ENCODE results near the gene SLC16A3. TPM values are rescaled to one million over a fixed set of nuclear protein-coding genes. Genes with fewer than 3 reads are reported as not detected.

SLC16A3 gene
- total and polyA plus RNA-seq, 2 donors (not counting 3 experiments of a cell fraction or from before 2014, with no cell fraction given): 95.9 to 171 TPM

DNA sequence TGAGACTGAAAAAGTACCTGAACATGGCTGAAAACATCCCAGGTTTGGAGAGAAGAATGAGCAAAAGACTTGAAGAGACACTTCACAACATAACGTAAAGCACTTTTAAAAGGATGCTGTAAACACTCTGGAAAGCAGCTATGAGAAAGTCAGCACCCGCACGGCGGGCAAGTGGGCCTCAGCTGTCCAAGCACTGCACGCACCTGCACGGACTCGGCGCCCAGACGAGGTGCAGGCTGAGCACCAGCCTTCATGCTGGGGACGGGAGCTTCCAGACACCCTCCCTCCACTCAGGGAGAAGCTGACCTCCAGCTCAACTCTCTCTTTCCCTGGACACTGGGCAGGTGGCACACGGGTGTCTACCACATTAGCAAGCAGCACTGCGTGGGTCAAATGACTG lies 29.3 kb upstream of the SLC16A3 start:
- BruUV-seq (replicated peaks): no TSS peak

More for the DNA sequence above, 29.3 kb upstream of the SLC16A3 start:
- Histone ChIP-seq H2AFZ (ENCODE audit: low read depth, low read length) (no peak overlapping the region), H3K27ac (ENCODE audit: insufficient read depth, low read depth, low read length) (no peak overlapping the region), H3K36me3 (ENCODE audit: control insufficient read depth in 2 of 2, extremely low read depth in 1 of 2, insufficient read depth in 2 of 2, low read length in 2 of 2) (peaks cover 0 to 9% of the 10 kb centered on the region in 2 experiments), H3K9ac (replicated peaks; ENCODE audit: extremely low read depth, insufficient read depth, low read length) (no peak overlapping the region), H3K79me2 (ENCODE audit: control insufficient read depth, insufficient read depth, low read length) (no peaks in the 10 kb centered on the region), H3K9me1 (replicated peaks; ENCODE audit: control insufficient read depth, extremely low read depth, insufficient read depth, low read length) (no peaks in the 10 kb centered on the region), H3K4me3 (replicated peaks in 1 of 3; ENCODE audit: insufficient read depth in 1 of 3, low read depth in 1 of 3, low read length in 3 of 3) (no peak overlapping the region), H3K9me3 (replicated peaks; ENCODE audit: control insufficient read depth, insufficient read depth, low read length) (no peaks in the 10 kb centered on the region), H4K20me1 (replicated peaks; ENCODE audit: control insufficient read depth, extremely low read depth, insufficient read depth, low read length) (no peaks in the 10 kb centered on the region), H3K27me3 (ENCODE audit: control insufficient read depth in 2 of 2, insufficient read depth in 2 of 2, low read length in 2 of 2) (no peaks in the 10 kb centered on the region), H3K4me2 (ENCODE audit: insufficient read depth, low read length) (no peak overlapping the region), H3K4me1 (ENCODE audit: control insufficient read depth, extremely low read depth, insufficient read depth, low read length) (no peaks in the 10 kb centered on the region)
- FAIRE-seq (no peak), DNase-seq (ENCODE audit: low read depth, low spot score) (no peak)
- POLR2A ChIA-PET: no interaction called here
- CTCF ChIA-PET: no interaction called here
- TF ChIP-seq MYC (IDR thresholded peaks at IDR 0.05; ENCODE audit: low read depth, low read length) (no peak), EZH2 (IDR thresholded peaks at IDR 0.05; ENCODE audit: borderline replicate concordance, low read depth, low read length, severe bottlenecking) (no peak), FOS (IDR thresholded peaks at IDR 0.05; ENCODE audit: borderline replicate concordance, insufficient read depth, low read length) (no peak), POLR2A (IDR thresholded peaks at IDR 0.05; ENCODE audit: low read depth, low read length) (no peak), POLR2AphosphoS5 (IDR thresholded peaks at IDR 0.05; ENCODE audit: insufficient read depth, low read depth, low read length) (no peak), JUN (IDR thresholded peaks at IDR 0.05; ENCODE audit: borderline replicate concordance, insufficient read depth, insufficient read length, low read depth) (no peak), GATA2 (IDR thresholded peaks at IDR 0.05; ENCODE audit: insufficient read depth, insufficient read length, low read depth, low read length) (no peak)
- TF ChIP-seq, protein P1, sequence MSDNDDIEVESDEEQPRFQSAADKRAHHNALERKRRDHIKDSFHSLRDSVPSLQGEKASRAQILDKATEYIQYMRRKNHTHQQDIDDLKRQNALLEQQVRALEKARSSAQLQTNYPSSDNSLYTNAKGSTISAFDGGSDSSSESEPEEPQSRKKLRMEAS (IDR thresholded peaks at IDR 0.05; ENCODE audit: insufficient read depth, insufficient read length): no peak
- TF ChIP-seq, protein P2, sequence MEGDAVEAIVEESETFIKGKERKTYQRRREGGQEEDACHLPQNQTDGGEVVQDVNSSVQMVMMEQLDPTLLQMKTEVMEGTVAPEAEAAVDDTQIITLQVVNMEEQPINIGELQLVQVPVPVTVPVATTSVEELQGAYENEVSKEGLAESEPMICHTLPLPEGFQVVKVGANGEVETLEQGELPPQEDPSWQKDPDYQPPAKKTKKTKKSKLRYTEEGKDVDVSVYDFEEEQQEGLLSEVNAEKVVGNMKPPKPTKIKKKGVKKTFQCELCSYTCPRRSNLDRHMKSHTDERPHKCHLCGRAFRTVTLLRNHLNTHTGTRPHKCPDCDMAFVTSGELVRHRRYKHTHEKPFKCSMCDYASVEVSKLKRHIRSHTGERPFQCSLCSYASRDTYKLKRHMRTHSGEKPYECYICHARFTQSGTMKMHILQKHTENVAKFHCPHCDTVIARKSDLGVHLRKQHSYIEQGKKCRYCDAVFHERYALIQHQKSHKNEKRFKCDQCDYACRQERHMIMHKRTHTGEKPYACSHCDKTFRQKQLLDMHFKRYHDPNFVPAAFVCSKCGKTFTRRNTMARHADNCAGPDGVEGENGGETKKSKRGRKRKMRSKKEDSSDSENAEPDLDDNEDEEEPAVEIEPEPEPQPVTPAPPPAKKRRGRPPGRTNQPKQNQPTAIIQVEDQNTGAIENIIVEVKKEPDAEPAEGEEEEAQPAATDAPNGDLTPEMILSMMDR (IDR thresholded peaks at IDR 0.05; ENCODE audit: extremely low read depth in 1 of 2, insufficient read depth in 1 of 2, low read depth in 1 of 2, low read length in 2 of 2): no peak
- intact Hi-C loops (cut with micrococcal nuclease) (no loop called here), dilution Hi-C loops (cut with MboI; ENCODE audit: extremely low pct_ligation_motif_present, low sequenced_read_pairs) (no loop called here)
